Measurements from ENCODE around the gene CLMN. TPM values are rescaled to one million over a fixed set of nuclear protein-coding genes. Genes with fewer than 3 reads are reported as not detected.

The CLMN gene
- total and polyA plus RNA-seq, 2 of the 13 experiments (the other 11 are each of a cell fraction or from before 2014, with no cell fraction given): 15.1 to 16.7 TPM

- Histone ChIP-seq H3K27me3 (ENCODE audit: control insufficient read depth in 1 of 2, insufficient read depth in 2 of 2, low read length in 2 of 2) (no peaks in the 10 kb centered on the region), H3K4me2 (ENCODE audit: low read depth, low read length) (no peak overlapping the region), H3K9ac (ENCODE audit: insufficient read depth, low read depth, low read length) (no peak overlapping the region), H3K4me1 (ENCODE audit: insufficient read depth, low read length) (peaks cover 69% of the 10 kb centered on the region), H3K9me3 (ENCODE audit: low read length) (peaks cover 3% of the 10 kb centered on the region; the same call in 1 of the 2 replicates), H3K4me3 (replicated peaks in 1 of 3; ENCODE audit: insufficient read depth in 1 of 3, low read depth in 2 of 3, low read length in 3 of 3) (no peak overlapping the region), H3K79me2 (ENCODE audit: insufficient read depth, low read length) (peaks cover 99% of the 10 kb centered on the region), H2AFZ (ENCODE audit: low read length) (no peak overlapping the region), H4K20me1 (ENCODE audit: insufficient read depth, low read length) (no peaks in the 10 kb centered on the region; the same call in none of the 2 replicates), H3K36me3 (replicated peaks in 1 of 2; ENCODE audit: control insufficient read depth in 1 of 2, insufficient read depth in 2 of 2, low read length in 2 of 2) (peaks cover 0 to 5% of the 10 kb centered on the region in 2 experiments; a peak in 1 of 5 replicates), H3K27ac (ENCODE audit: extremely low read length, insufficient read depth, low read length) (no peak overlapping the region)
- no TSS peak for BruUV-seq (replicated peaks)
- ChIA-PET POLR2A (no interaction called here), CTCF (ENCODE audit: low intra/inter-chr PET ratio, low total read pairs) (no interaction called here)
- in situ Hi-C loops (cut with HindIII; ENCODE audit: extremely low pct_ligation_motif_present, low pct_unique_long_range_greater_than_20kb): no loop called here
- intact Hi-C loops (cut with micrococcal nuclease; ENCODE audit: unreplicated experiment): loop anchor here (10.0 kb wide), 1 partner anchor 184 kb away; no protein-coding TSS in a partner anchor
- no peak for ATAC-seq
- no peak for FAIRE-seq
- WGBS (ENCODE audit: low lambda C conversion rate): 93% methylated on average over 2 of the region's 2 CpGs
- no peak for DNase-seq (ENCODE audit: low spot score)
- TF ChIP-seq ZBTB25 (CRISPR knock-in tag; IDR thresholded peaks at IDR 0.05): no peak
- TF ChIP-seq PHF21A (CRISPR knock-in tag; IDR thresholded peaks at IDR 0.05): no peak
- no peak for TF ChIP-seq ZBTB7B (CRISPR knock-in tag; IDR thresholded peaks at IDR 0.05)
- no peak for TF ChIP-seq ZFP62 (CRISPR knock-in tag; IDR thresholded peaks at IDR 0.05)
- TF ChIP-seq, protein P1, sequence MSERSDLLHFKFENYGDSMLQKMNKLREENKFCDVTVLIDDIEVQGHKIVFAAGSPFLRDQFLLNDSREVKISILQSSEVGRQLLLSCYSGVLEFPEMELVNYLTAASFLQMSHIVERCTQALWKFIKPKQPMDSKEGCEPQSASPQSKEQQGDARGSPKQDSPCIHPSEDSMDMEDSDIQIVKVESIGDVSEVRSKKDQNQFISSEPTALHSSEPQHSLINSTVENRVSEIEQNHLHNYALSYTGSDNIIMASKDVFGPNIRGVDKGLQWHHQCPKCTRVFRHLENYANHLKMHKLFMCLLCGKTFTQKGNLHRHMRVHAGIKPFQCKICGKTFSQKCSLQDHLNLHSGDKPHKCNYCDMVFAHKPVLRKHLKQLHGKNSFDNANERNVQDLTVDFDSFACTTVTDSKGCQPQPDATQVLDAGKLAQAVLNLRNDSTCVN (CRISPR knock-in tag; IDR thresholded peaks at IDR 0.05; ENCODE audit: borderline replicate concordance): no peak
- no peak for TF ChIP-seq JUNB (CRISPR knock-in tag; IDR thresholded peaks at IDR 0.05; ENCODE audit: borderline replicate concordance)
- TF ChIP-seq HNRNPUL1 (IDR thresholded peaks at IDR 0.05; ENCODE audit: low read depth, low read length): no peak
- TF ChIP-seq, protein P2, sequence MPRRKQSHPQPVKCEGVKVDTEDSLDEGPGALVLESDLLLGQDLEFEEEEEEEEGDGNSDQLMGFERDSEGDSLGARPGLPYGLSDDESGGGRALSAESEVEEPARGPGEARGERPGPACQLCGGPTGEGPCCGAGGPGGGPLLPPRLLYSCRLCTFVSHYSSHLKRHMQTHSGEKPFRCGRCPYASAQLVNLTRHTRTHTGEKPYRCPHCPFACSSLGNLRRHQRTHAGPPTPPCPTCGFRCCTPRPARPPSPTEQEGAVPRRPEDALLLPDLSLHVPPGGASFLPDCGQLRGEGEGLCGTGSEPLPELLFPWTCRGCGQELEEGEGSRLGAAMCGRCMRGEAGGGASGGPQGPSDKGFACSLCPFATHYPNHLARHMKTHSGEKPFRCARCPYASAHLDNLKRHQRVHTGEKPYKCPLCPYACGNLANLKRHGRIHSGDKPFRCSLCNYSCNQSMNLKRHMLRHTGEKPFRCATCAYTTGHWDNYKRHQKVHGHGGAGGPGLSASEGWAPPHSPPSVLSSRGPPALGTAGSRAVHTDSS (CRISPR knock-in tag; conservative IDR thresholded peaks at IDR 0.05): no peak
- TF ChIP-seq ZNF570 (CRISPR knock-in tag; IDR thresholded peaks at IDR 0.05; ENCODE audit: borderline replicate concordance): no peak
- TF ChIP-seq ZBTB38 (CRISPR knock-in tag; IDR thresholded peaks at IDR 0.05): no peak
- no peak for TF ChIP-seq GTF2F1 (IDR thresholded peaks at IDR 0.05; ENCODE audit: low read length)
- no peak for TF ChIP-seq SMAD1 (CRISPR knock-in tag; IDR thresholded peaks at IDR 0.05; ENCODE audit: borderline replicate concordance, low read depth)
- TF ChIP-seq ZNF724P (CRISPR knock-in tag; IDR thresholded peaks at IDR 0.05; ENCODE audit: borderline replicate concordance): no peak
- TF ChIP-seq KLF15 (CRISPR knock-in tag; IDR thresholded peaks at IDR 0.05; ENCODE audit: borderline replicate concordance): no peak
- TF ChIP-seq, protein P3, sequence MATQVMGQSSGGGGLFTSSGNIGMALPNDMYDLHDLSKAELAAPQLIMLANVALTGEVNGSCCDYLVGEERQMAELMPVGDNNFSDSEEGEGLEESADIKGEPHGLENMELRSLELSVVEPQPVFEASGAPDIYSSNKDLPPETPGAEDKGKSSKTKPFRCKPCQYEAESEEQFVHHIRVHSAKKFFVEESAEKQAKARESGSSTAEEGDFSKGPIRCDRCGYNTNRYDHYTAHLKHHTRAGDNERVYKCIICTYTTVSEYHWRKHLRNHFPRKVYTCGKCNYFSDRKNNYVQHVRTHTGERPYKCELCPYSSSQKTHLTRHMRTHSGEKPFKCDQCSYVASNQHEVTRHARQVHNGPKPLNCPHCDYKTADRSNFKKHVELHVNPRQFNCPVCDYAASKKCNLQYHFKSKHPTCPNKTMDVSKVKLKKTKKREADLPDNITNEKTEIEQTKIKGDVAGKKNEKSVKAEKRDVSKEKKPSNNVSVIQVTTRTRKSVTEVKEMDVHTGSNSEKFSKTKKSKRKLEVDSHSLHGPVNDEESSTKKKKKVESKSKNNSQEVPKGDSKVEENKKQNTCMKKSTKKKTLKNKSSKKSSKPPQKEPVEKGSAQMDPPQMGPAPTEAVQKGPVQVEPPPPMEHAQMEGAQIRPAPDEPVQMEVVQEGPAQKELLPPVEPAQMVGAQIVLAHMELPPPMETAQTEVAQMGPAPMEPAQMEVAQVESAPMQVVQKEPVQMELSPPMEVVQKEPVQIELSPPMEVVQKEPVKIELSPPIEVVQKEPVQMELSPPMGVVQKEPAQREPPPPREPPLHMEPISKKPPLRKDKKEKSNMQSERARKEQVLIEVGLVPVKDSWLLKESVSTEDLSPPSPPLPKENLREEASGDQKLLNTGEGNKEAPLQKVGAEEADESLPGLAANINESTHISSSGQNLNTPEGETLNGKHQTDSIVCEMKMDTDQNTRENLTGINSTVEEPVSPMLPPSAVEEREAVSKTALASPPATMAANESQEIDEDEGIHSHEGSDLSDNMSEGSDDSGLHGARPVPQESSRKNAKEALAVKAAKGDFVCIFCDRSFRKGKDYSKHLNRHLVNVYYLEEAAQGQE (IDR thresholded peaks at IDR 0.05; ENCODE audit: borderline replicate concordance in 1 of 2, low read depth in 1 of 2, low read length in 2 of 2): no peak
Observed at GRCh38 chr14:95150910-95151309, 168.8 kb downstream of the CLMN start.

Measured in HepG2 (cell line).